Measurements from ENCODE around the gene AKR1B15. TPM values are rescaled to one million over a fixed set of nuclear protein-coding genes. Genes with fewer than 3 reads are reported as not detected.
A peak's percentile ranks its signal among the peaks of the same experiment; 100 is the strongest.
"Not testable (repeated sequence)": the region's sequence is repeated elsewhere in the genome, so short reads cannot be mapped to it uniquely, and the experiment has no call there.

AKR1B15 gene
- total and polyA plus RNA-seq, 5 donors = 0.07 TPM; not detected in 4

GRCh38 chr7:134561616-134562015 lies 12.7 kb downstream of the AKR1B15 start:
- ATAC-seq; H3K4me3 ChIP-seq (ENCODE audit: low read length); H3K4me1 ChIP-seq (ENCODE audit: control insufficient read depth, insufficient read depth, low read length); DNase-seq; intact Hi-C loops (cut with DNase I); H3K9me3 ChIP-seq (ENCODE audit: control insufficient read depth, low read length); H3K27me3 ChIP-seq (ENCODE audit: control insufficient read depth, insufficient read depth); H3K27ac ChIP-seq (ENCODE audit: low read length): not testable (repeated sequence)
- WGBS = 88% methylated on average over 5 of the region's 5 CpGs

GRCh38 chr7:134562136-134562535 lies 13.2 kb downstream of the AKR1B15 start:
- intact Hi-C loops (cut with DNase I) = no loop called here
- Histone ChIP-seq H3K27ac (ENCODE audit: low read length) (no peak overlapping the region), H3K9me3 (ENCODE audit: control insufficient read depth, low read length) (no peaks in the 10 kb centered on the region), H3K27me3 (ENCODE audit: control insufficient read depth, insufficient read depth) (no peaks in the 10 kb centered on the region), H3K4me3 (ENCODE audit: low read length) (no peak overlapping the region), H3K4me1 (ENCODE audit: control insufficient read depth, insufficient read depth, low read length) (no peaks in the 10 kb centered on the region)
- WGBS = 74% methylated on average over 6 of the region's 6 CpGs
- no peak for DNase-seq
- peak in 1 of 2 donors; percentile 30 for ATAC-seq

- DNase-seq; H3K4me1 ChIP-seq (ENCODE audit: control insufficient read depth, insufficient read depth, low read length); H3K27me3 ChIP-seq (ENCODE audit: control insufficient read depth, insufficient read depth); H3K4me3 ChIP-seq (ENCODE audit: low read length); H3K9me3 ChIP-seq (ENCODE audit: control insufficient read depth, low read length); intact Hi-C loops (cut with DNase I); H3K27ac ChIP-seq (ENCODE audit: low read length); ATAC-seq: not testable (repeated sequence)
- 90% methylated on average over 2 of the region's 2 CpGs for WGBS
Observed at GRCh38 chr7:134563398-134563749, 14.5 kb downstream of the AKR1B15 start.

GRCh38 chr7:134565643-134566136 lies 16.8 kb downstream of the AKR1B15 start:
- Histone ChIP-seq H3K27ac (ENCODE audit: low read length) (no peak overlapping the region), H3K4me3 (ENCODE audit: low read length) (no peak overlapping the region), H3K27me3 (ENCODE audit: control insufficient read depth, insufficient read depth) (no peaks in the 10 kb centered on the region), H3K9me3 (ENCODE audit: control insufficient read depth, low read length) (no peaks in the 10 kb centered on the region), H3K4me1 (ENCODE audit: control insufficient read depth, insufficient read depth, low read length) (no peaks in the 10 kb centered on the region)
- WGBS = 53% methylated on average over 2 of the region's 2 CpGs
- peak in 2 of 3 donors; percentile 48 to 56 for DNase-seq
- peak; percentile 34 to 67 for ATAC-seq
- intact Hi-C loops (cut with DNase I) = no loop called here

GRCh38 chr7:134567368-134567767 lies 18.5 kb downstream of the AKR1B15 start:
- Histone ChIP-seq H3K4me3 (ENCODE audit: low read length) (no peak overlapping the region), H3K4me1 (ENCODE audit: control insufficient read depth, insufficient read depth, low read length) (no peaks in the 10 kb centered on the region), H3K27ac (ENCODE audit: low read length) (no peak overlapping the region), H3K27me3 (ENCODE audit: control insufficient read depth, insufficient read depth) (no peaks in the 10 kb centered on the region), H3K9me3 (ENCODE audit: control insufficient read depth, low read length) (no peaks in the 10 kb centered on the region)
- 70% methylated on average over 3 of the region's 3 CpGs for WGBS
- ATAC-seq (no peak), DNase-seq (no peak)
- intact Hi-C loops (cut with DNase I) = no loop called here

- 90% methylated on average over 9 of the region's 9 CpGs for WGBS
- H3K4me3 ChIP-seq (ENCODE audit: low read length); H3K9me3 ChIP-seq (ENCODE audit: control insufficient read depth, low read length); H3K27me3 ChIP-seq (ENCODE audit: control insufficient read depth, insufficient read depth); ATAC-seq; H3K4me1 ChIP-seq (ENCODE audit: control insufficient read depth, insufficient read depth, low read length); DNase-seq; H3K27ac ChIP-seq (ENCODE audit: low read length); intact Hi-C loops (cut with DNase I): not testable (repeated sequence)
Observed at GRCh38 chr7:134569962-134570361, 21.1 kb downstream of the AKR1B15 start.

GRCh38 chr7:134571101-134571500 lies 22.2 kb downstream of the AKR1B15 start:
- intact Hi-C loops (cut with DNase I) = no loop called here
- Histone ChIP-seq H3K4me3 (ENCODE audit: low read length) (no peak overlapping the region), H3K9me3 (ENCODE audit: control insufficient read depth, low read length) (no peaks in the 10 kb centered on the region), H3K27ac (ENCODE audit: low read length) (no peak overlapping the region), H3K27me3 (ENCODE audit: control insufficient read depth, insufficient read depth) (no peaks in the 10 kb centered on the region), H3K4me1 (ENCODE audit: control insufficient read depth, insufficient read depth, low read length) (no peaks in the 10 kb centered on the region)
- no peak for DNase-seq
- 88% methylated on average over 2 of the region's 2 CpGs for WGBS
- no peak for ATAC-seq

GRCh38 chr7:134571746-134572461 lies 23.0 kb downstream of the AKR1B15 start:
- DNase-seq (no peak), ATAC-seq (no peak)
- Histone ChIP-seq H3K27me3 (ENCODE audit: control insufficient read depth, insufficient read depth) (no peaks in the 10 kb centered on the region), H3K9me3 (ENCODE audit: control insufficient read depth, low read length) (no peaks in the 10 kb centered on the region), H3K4me3 (ENCODE audit: low read length) (no peak overlapping the region), H3K4me1 (ENCODE audit: control insufficient read depth, insufficient read depth, low read length) (no peaks in the 10 kb centered on the region), H3K27ac (ENCODE audit: low read length) (no peak overlapping the region)
- 84% methylated on average over 6 of the region's 6 CpGs for WGBS
- intact Hi-C loops (cut with DNase I) = no loop called here

- no peak for ATAC-seq
- H3K9me3 ChIP-seq (ENCODE audit: control insufficient read depth, low read length) = no peaks in the 10 kb centered on the region
- no peak overlapping the region for H3K4me3 ChIP-seq (ENCODE audit: low read length)
- intact Hi-C loops (cut with DNase I) = no loop called here
- no peaks in the 10 kb centered on the region for H3K27me3 ChIP-seq (ENCODE audit: control insufficient read depth, insufficient read depth)
- no peak for DNase-seq
- H3K4me1 ChIP-seq (ENCODE audit: control insufficient read depth, insufficient read depth, low read length) = no peaks in the 10 kb centered on the region
- no peak overlapping the region for H3K27ac ChIP-seq (ENCODE audit: low read length)
- 41% methylated on average over 2 of the region's 2 CpGs for WGBS
Observed at GRCh38 chr7:134574322-134574721, 25.4 kb downstream of the AKR1B15 start.

- WGBS = 66% methylated on average over 1 of the region's 1 CpG
- no peak for ATAC-seq
- intact Hi-C loops (cut with DNase I) = no loop called here
- no peak overlapping the region for H3K4me3 ChIP-seq (ENCODE audit: low read length)
- no peaks in the 10 kb centered on the region for H3K27me3 ChIP-seq (ENCODE audit: control insufficient read depth, insufficient read depth)
- H3K9me3 ChIP-seq (ENCODE audit: control insufficient read depth, low read length) = no peaks in the 10 kb centered on the region
- no peak overlapping the region for H3K27ac ChIP-seq (ENCODE audit: low read length)
- no peaks in the 10 kb centered on the region for H3K4me1 ChIP-seq (ENCODE audit: control insufficient read depth, insufficient read depth, low read length)
- DNase-seq = no peak
Observed at GRCh38 chr7:134584290-134584689, 35.4 kb downstream of the AKR1B15 start.

- H3K4me3 ChIP-seq (ENCODE audit: low read length) = no peak overlapping the region
- intact Hi-C loops (cut with DNase I) = no loop called here
- DNase-seq (no peak), ATAC-seq (no peak)
- no peaks in the 10 kb centered on the region for H3K4me1 ChIP-seq (ENCODE audit: control insufficient read depth, insufficient read depth, low read length)
- 90% methylated on average over 7 of the region's 7 CpGs for WGBS
- no peak overlapping the region for H3K27ac ChIP-seq (ENCODE audit: low read length)
- no peaks in the 10 kb centered on the region for H3K27me3 ChIP-seq (ENCODE audit: control insufficient read depth, insufficient read depth)
- no peaks in the 10 kb centered on the region for H3K9me3 ChIP-seq (ENCODE audit: control insufficient read depth, low read length)
Observed at GRCh38 chr7:134585897-134586296, 37.0 kb downstream of the AKR1B15 start.

- Histone ChIP-seq H3K27ac (ENCODE audit: low read length) (no peak overlapping the region), H3K9me3 (ENCODE audit: control insufficient read depth, low read length) (no peaks in the 10 kb centered on the region), H3K4me1 (ENCODE audit: control insufficient read depth, insufficient read depth, low read length) (no peaks in the 10 kb centered on the region), H3K27me3 (ENCODE audit: control insufficient read depth, insufficient read depth) (no peaks in the 10 kb centered on the region), H3K4me3 (ENCODE audit: low read length) (no peak overlapping the region)
- DNase-seq (no peak), ATAC-seq (no peak)
- intact Hi-C loops (cut with DNase I) = no loop called here
- 87% methylated on average over 2 of the region's 2 CpGs for WGBS
Observed at GRCh38 chr7:134587750-134588149, 38.8 kb downstream of the AKR1B15 start.
